Measurements from ENCODE around the gene TBC1D9. TPM values are rescaled to one million over a fixed set of nuclear protein-coding genes. Genes with fewer than 3 reads are reported as not detected.

TBC1D9 gene
- total and polyA plus RNA-seq, 2 of the 13 experiments (the other 11 are each of a cell fraction or from before 2014, with no cell fraction given) = 11.9 to 12.2 TPM

- no peaks in the 10 kb centered on the region for H3K9me3 ChIP-seq (ENCODE audit: low read length)
- peaks cover 62% of the 10 kb centered on the region for H3K4me1 ChIP-seq (ENCODE audit: insufficient read depth, low read length)
- peak overlapping the region; percentile 71; the same call in 1 of the 2 replicates for H3K4me2 ChIP-seq (ENCODE audit: low read depth, low read length)
- intact Hi-C loops (cut with micrococcal nuclease; ENCODE audit: unreplicated experiment) = no loop called here
- in situ Hi-C loops (cut with HindIII; ENCODE audit: extremely low pct_ligation_motif_present, low pct_unique_long_range_greater_than_20kb) = no loop called here
- FAIRE-seq (no peak), DNase-seq (ENCODE audit: low spot score) (no peak), ATAC-seq (no peak)
- no peak overlapping the region for H3K4me3 ChIP-seq (replicated peaks in 1 of 3; ENCODE audit: insufficient read depth in 1 of 3, low read depth in 2 of 3, low read length in 3 of 3)
- no peaks in the 10 kb centered on the region for H3K36me3 ChIP-seq (replicated peaks in 1 of 2; ENCODE audit: control insufficient read depth in 1 of 2, insufficient read depth in 2 of 2, low read length in 2 of 2)
- peaks cover 64% of the 10 kb centered on the region for H3K79me2 ChIP-seq (ENCODE audit: insufficient read depth, low read length)
- no peaks in the 10 kb centered on the region for H4K20me1 ChIP-seq (ENCODE audit: insufficient read depth, low read length)
- 0 out of 2 replicates have a peak overlapping the region, but pooled peaks have one; percentile 21 for H3K9ac ChIP-seq (ENCODE audit: insufficient read depth, low read depth, low read length)
- H2AFZ ChIP-seq (ENCODE audit: low read length) = no peak overlapping the region
- ChIA-PET CTCF (ENCODE audit: low intra/inter-chr PET ratio, low total read pairs) (no interaction called here), POLR2A (no interaction called here)
- no TSS peak for BruUV-seq (replicated peaks)
- 83% methylated on average over 6 of the region's 6 CpGs for WGBS (ENCODE audit: low lambda C conversion rate)
- peak overlapping the region; percentile 94 for H3K27ac ChIP-seq (ENCODE audit: extremely low read length, insufficient read depth, low read length)
- TF ChIP-seq ZBTB38 (CRISPR knock-in tag; IDR thresholded peaks at IDR 0.05) (no peak), ZNF598 (CRISPR knock-in tag; IDR thresholded peaks at IDR 0.05; ENCODE audit: borderline replicate concordance) (no peak), BRCA1 (CRISPR knock-in tag; IDR thresholded peaks at IDR 0.05) (no peak), ZFP37 (CRISPR knock-in tag; IDR thresholded peaks at IDR 0.05; ENCODE audit: borderline replicate concordance) (no peak), IRF1 (CRISPR knock-in tag; IDR thresholded peaks at IDR 0.05; ENCODE audit: low read depth) (no peak), ZNF572 (CRISPR knock-in tag; IDR thresholded peaks at IDR 0.05) (no peak), ARID4A (CRISPR knock-in tag; IDR thresholded peaks at IDR 0.05; ENCODE audit: borderline replicate concordance) (no peak), RXRA (CRISPR knock-in tag; IDR thresholded peaks at IDR 0.05) (no peak), HOXA3 (CRISPR knock-in tag; IDR thresholded peaks at IDR 0.05) (no peak), MEF2D (CRISPR knock-in tag; IDR thresholded peaks at IDR 0.05) (no peak), ZNF619 (CRISPR knock-in tag; IDR thresholded peaks at IDR 0.05) (no peak)
- no peaks in the 10 kb centered on the region for H3K27me3 ChIP-seq (ENCODE audit: control insufficient read depth in 1 of 2, insufficient read depth in 2 of 2, low read length in 2 of 2)
Observed at GRCh38 chr4:140729344-140730049, 26.7 kb downstream of the TBC1D9 start.

All from HepG2 (cell line).